Measurements from ENCODE around the gene KANTR.
"Not testable (repeated sequence)": the region's sequence is repeated elsewhere in the genome, so short reads cannot be mapped to it uniquely, and the experiment has no call there.

Gene KANTR

DNA sequence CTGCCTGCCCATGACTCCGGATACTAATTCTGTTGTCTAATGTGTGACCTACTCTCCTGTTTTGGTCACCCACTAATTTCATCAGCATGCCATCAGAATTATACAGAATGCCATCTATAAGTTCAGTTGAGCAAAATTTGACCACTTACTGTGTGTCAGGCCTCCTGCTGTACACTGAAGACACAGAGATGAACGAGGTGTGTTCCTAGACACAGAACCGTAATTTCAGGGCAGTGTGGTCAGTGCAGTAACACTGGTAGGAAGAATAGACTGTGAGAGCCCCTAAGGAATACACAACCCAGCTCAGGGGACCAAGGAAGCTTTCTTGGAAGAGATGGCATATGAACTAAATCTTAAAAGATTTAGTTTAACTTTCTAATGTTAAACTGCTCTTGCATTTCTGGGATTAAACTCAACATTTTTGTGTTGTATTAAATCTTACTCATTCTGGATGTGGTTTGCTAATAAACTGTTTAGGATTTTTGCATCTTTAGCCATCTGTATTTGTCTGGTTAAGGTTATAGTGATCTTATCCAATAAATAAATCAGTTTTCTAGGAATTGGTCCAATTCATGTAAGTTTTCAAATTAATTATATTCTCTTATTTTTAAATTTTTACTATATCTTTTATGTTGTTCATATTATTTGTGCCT lies 34.3 kb downstream of the KANTR start:
- no peak for DNase-seq (ENCODE audit: low read depth, low spot score)

DNA sequence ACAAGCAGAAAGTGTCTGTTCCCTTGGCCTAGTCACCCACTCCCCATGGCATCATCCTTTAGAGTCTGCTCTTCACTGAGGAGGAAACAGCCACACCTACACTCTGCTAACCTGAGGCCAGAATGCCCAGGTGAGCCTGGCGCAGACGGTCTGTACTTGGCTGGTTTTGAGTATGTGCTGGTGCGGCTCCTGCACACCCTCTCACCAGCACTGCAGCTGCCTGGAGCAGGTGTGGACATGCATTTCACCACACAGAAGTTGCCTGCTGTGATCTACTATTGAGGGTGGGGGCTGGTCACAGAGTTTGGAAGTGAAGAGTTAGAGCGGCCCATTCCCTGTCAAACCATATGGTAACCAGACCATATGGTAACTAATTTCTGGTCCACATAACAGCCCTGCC lies 39.5 kb downstream of the KANTR start:
- no peak for DNase-seq (ENCODE audit: low read depth, low spot score)

DNA sequence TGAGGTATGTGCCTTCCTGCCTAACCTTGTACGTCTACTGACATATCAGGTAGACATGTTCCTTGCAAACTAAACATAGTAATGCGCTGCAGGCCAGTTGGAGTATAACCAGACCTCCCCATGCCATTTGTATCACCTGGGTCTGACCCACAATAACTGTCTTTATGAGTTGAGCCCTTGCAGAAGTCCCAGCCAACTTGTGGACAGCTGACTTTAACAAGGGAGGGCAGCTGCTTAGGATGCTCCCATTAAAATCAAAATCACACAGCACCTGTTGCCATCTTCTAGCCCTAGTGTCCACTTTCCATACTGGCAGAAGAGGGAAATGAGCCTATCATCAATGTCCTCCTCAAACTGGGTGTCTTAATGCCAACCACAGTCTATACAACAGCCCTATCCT lies 41.6 kb downstream of the KANTR start:
- DNase-seq (ENCODE audit: low read depth, low spot score): no peak

DNA sequence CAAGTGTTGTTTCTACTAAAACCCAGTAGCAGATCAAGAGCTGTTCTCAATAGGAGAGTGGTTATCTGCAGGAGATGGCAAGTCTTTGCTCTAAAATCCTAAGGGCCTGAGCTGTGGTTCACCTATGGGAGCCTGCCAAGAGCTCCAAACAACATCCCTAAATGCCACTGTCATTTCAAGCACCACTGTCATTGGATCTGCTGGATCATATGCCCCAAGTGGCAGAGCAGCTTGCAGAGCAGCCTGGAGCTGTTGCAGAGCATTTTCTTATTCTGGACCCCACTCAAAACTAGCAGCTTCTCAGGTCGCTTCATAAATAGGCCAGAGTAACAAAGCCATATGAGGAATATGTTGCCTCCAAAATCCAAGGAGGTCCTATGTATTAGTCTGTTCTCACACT lies 59.6 kb downstream of the KANTR start:
- DNase-seq (ENCODE audit: low read depth, low spot score): no peak

DNA sequence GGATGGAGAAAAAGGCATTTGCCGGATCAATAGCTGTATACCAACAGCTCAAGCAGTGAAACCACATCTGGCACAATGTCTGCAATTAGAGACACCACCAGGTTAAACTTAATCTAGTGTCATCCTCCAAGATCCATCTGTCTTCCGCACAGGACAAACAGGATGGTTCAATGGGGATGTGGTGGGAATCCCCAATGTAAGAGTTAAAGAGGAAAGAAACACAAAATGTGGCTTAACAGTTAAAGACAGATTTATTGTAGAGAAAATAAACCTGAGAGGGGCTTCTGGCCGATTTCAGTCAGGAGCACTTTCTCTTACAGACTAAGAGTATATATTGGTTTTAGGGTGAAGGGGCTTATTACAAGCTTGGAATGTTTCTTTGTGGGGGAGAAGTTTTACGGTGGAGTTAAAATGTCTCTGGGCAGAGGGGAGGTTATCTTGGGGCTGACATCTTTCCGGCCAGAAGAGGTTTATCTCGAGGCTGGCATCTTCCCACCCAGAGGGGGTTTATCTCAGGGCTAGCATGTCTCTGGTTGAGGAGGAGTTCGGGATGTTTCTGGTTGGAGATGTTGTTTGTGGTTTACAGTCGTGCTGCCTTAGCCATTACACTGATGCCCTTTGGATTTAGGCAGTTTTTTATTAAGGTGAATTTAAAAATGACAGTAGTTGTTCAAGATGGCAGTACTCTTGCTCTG lies 61.7 kb downstream of the KANTR start:
- no peak for DNase-seq (ENCODE audit: low read depth, low spot score)

DNA sequence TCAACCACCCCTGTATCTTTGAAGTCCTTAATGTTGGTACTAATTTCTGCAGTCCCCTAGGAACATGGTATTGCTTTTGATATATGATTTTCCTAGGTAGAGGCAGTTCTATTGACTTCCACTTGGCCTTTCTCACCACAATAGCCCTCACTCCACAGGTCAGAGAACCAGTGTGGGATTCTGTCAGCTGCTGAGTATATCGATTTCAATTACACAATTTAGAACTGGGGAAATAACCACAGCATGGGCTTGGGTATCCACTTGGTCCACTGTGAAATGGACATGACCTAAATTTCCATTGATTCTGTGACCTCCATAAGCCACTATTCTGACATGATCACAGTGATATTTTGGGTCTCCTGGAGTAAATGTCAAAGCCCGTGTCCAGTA lies 62.3 kb downstream of the KANTR start:
- no peak for DNase-seq (ENCODE audit: low read depth, low spot score)

DNA sequence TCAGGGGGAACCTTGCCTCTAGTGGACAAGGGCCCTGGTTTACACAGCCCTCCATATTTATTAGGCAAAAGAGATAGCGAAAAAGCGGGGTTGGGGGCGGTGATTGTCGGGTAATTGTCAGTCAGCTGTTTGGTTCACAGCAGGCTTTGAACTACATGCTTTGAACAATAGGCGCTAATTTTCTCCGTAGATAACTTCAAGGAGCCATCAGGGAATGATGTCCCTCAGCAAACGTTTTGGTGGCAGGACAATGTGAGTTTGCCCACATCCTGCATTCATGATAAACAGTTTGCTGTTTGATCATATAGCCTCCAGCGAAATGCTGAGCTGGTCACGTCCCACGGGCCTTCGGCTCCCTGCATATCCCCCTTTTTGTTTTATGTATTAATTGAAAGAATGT lies 65.2 kb downstream of the KANTR start:
- DNase-seq (ENCODE audit: low read depth, low spot score): no peak

DNA sequence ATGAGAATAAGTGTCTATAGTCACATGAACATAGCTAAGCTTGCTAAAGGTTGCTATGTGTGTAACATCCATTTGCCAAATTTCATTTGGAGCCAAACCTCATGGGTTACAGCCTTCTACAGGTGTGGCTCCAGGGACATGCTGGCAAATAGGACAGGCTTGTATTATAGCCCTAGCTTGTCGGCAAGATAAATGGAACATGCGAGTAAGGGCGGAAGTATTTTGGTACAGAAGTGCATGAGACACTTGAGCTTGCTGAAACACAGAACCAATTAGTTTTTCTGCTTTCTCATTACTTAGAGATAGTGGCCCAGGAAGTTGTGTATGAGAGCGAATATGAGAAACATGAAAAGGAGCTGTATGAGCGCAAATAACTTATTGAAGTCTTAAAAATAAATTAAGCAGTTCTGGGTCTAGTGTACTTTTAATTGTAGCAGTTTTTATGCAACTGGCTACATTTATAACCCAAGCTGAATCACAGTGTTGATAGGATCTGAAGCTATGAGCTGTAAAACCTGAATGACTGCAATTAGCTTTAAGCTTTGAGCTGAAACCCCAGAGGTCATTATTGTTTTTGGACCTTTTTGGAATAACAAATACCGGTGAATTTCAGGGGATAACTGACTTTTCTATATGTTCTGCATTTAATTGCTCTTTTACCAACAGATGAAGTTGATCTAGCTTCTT lies 66.5 kb downstream of the KANTR start:
- no peak for DNase-seq (ENCODE audit: low read depth, low spot score)

DNA sequence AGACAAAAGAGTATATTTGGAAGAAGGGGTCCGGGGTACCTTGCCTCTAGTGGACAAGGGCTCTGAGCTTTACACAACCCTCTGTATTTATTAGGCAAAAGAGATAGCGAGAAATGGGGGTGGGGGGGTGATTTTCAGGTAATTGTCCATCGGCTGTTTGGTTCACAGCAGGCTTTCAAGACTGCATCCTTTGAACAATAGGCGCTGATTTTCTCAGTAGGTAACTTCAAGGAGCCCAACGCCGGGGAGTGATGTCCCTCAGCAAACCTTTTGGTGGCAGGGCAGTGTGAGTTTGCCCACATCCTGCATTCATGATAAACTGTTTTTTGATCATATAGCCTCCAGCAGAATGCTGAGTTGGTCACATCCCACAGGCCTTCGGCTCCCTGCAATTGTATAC lies 69.5 kb downstream of the KANTR start:
- DNase-seq (ENCODE audit: low read depth, low spot score): no peak

DNA sequence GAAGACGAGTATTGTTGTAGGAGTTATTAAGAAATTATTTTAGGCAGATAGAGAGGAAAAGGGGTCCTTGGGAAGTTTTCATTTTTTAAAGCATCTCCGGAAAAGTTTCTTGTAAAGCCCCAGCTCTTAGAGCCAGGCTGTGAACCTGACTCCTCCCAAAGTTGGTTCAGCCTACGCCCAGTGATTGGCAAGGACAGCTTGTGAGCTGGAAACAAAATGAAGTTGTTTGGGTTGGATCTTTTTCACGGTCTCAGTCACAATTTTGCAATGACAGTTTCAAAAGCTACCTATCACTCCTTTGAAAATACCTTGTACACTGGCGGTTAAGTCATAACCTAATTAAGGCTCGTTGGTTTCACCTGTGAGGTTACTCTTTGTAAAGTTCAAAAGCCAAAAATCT lies 70.6 kb downstream of the KANTR start:
- DNase-seq (ENCODE audit: low read depth, low spot score): not testable (repeated sequence)

DNA sequence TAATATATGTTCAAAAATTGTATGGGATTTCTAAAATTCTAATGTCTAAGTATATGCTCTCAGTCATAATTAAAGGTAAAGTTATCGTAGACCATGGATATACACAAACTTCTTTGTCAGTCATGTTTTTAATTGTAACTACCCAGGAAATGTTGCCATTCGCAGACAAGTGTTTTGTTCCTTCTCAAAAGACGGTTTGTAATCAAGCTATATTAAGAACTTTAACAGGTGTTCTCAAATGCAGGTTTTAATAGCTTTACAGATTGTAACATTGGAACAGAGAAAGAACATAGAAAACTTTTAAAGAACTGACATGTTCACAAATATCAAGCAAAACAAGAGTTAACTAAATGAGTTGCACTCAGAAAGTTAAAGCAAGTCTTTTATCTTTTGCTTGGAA lies 72.2 kb downstream of the KANTR start:
- no peak for DNase-seq (ENCODE audit: low read depth, low spot score)

DNA sequence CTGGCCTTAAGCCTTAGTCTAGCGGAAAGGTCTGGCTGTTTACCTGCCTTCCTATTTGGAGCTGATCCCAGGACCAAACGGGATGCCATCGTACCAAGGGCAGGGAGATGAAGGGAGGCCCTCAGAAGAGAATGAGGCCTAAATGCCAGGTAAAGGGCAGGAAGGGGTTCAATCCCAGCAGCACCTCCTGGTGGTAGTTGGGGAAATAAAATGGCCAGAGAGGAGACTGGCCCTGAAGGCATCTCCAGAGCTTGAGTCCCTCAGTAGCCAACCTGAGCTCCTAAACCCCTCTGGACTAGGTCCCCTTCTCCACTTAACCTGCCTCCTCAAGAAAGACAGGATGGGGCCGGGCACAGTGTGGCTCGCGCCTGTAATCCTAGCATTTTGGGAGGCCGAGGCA lies 77.4 kb downstream of the KANTR start:
- DNase-seq (ENCODE audit: low read depth, low spot score): no peak
